DMS114 treated with DMSO at 0.1 percent for 48 hours (cell line): ENCODE data around the gene ARHGEF16.

Source experiments
- DNase-seq: peaks from one replicate; lab custom pipeline; 2025; ENCODE audit not compliant: unreplicated experiment; lab: John Stamatoyannopoulos, UW

The ARHGEF16 gene

DNA sequence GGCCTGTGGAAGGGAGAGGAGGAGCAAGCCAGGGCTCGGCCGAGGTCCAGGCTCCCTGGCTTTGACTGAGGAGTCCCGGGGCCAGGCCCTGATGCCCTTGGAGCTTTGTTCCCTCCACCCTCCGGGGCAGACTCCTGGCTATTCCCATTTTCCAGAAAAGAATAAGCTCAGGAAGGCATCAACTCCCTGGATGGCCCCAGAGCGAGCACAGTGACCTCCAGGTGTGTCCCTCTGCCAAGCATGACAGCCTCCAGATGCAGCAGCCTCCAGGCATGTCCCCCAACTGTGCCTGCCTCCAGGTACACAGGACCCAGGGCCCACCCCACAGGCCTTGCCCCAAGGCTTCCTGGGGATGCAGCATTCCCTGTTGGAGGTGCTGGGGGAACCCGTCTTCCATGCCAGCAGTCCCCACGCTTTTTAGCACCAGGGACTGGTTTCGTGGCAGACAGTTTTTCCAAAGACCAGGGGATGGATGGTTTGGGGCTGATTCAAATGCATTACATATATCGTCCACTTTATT, 15.7 kb upstream of the ARHGEF16 start:
- no peak for DNase-seq

DNA sequence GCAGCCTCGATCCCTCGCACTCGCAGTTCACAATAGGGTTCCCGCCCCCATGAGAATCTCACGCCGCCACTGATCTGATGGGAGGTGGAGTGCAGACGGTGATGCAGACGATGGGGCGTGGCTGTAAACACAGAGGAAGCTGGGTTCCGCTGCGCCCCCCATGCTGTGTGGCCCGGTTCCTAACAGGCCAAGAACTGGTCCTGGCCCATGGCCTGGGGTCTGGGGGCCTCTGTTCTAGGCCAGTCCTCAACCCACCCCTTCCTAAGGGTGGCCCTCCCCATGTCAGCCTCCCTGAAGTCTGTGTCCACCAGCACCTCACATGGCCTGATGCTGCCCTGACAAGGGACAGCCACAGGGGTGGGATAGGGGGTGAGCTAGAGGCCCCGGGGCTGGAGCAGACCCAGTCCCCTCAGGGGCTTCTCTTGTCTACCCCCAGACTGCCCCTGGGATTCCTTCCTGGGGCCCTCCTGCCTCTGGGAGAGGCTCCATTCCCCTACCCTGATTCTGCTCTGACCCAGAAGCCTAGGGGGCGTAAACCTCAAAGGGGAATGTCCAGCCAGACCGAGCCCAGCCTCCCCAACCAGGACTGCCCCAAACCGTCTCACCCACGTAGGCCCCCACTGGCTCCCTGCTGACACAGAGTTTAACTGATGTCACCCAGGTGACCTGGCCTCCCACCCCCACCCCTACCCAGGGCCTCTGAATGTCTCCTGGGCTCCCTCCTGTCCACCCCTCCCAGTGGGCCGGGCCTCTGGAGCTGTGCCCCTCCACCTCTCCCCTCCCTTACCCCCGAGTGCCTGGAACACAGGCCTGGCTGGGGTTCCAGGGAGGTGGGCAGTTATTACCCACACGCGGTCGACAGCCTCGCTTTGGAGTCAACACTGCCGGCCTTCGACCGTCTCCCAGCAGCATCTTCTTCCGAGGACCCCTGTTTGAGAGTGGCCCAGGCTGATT, 14.8 kb upstream of the ARHGEF16 start:
- no peak for DNase-seq

DNA sequence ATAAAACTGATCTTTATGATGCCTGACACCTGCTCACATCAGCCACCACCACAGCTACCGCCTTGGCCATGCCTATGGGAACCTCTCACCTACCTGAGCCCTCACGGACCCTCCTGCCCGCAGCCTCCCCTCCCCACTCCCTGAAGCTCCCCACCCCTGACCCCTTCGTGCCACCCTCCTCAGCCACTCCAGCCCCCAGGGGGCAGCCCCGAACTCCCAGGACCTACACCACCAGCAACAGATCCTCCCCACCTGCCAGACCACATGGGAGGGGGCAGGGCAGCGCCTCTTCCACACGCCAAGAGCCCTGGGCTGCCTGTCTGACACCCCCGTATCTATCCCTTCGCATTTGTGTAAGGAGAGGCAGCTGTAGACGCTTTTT, 14.2 kb upstream of the ARHGEF16 start:
- no peak for DNase-seq

DNA sequence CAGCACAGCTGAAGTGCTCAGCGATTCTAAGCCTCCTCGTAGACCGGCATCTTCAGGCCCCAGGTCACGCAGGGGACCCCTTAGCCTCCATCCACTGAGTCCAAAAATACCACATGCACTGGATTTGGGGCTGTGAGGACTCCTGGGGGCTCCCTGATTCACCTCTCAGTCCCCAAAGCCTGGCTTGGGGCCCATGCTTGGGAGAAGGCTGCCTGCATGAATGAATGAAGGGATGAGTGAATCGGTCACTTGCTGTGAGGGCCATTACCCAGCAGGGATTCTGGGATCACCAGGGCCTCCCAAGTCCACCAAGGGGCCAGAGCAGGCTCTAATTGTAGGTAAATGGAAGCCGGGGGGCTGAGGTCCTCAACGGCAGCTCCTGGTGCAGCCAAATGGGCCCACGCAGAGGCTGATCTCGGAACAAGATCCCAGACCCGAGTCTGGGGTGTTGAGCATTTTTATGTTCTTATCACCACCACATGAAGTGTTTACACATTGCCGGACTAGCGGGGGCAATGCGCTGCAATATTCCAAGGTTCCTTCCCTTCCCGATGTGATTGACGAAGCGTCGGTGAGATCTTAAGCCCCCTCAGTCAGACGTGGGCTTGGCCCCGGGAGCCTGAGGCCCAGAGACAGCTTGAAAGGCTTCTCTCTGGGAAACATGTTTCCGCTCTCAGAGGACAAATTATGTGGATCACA, 13.6 kb upstream of the ARHGEF16 start:
- DNase-seq: no peak

DNA sequence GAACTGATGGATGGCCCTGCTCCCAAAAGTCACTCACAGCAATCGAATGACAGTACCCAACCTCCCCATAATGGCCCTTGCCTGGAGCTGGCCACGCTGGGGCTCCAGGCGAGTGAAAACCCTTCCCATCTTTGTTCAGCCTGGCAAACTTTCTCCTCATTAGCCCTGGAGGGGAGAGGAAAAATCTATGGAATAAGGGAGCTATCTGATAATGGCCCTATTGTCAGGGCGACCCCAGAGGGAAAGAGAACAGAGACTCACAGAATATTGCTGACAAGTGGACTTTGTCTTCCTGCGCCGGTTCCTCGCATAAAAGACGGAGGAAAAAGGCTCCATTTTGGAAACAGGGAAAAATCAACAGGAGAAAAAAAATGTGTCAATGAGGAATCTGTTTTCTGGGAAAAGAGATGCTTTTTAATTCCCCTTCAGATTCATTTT, 13.0 kb upstream of the ARHGEF16 start:
- no peak for DNase-seq

- no peak for DNase-seq
Measured at GRCh38 chr1:3441880-3442279, 12.6 kb upstream of the ARHGEF16 start.

DNA sequence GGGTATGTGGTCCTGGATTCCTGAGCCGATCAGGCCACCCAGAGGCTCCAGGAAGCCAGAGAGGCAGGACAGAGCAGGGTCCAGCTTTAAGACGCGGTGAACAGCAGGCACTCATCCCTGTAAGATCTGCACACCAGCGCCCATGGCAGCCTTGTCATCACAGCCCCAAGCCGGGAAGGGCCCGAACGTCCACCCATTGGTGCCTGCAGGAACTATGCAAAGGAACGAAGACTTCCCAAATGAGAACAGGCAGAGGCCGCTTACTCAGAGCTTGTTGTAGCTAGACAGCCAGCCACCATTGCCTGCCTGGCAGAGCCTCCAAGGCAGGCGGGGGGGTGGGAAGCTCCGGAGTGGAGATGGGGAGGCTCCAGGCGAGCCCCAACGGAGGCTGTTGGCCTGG, 12.1 kb upstream of the ARHGEF16 start:
- DNase-seq: no peak

DNA sequence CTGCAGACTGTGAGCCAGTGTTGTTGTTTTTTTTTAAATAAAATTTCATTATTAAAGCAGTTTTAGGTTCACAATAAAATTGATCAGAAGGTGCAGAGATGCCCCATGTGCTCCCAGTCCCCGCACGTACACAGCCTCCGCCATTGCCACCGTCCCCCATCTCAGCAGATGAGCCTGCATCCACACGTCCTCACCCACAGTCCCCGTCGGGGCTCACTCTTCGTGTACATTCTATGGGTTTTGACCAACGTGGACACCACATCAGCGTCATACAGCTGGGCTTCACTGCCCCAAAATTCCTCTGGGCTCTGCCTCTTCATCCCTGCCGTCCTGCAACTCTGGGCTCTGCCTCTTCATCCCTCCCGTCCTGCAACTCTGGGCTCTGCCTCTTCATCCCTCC, 11.6 kb upstream of the ARHGEF16 start:
- DNase-seq: no peak

DNA sequence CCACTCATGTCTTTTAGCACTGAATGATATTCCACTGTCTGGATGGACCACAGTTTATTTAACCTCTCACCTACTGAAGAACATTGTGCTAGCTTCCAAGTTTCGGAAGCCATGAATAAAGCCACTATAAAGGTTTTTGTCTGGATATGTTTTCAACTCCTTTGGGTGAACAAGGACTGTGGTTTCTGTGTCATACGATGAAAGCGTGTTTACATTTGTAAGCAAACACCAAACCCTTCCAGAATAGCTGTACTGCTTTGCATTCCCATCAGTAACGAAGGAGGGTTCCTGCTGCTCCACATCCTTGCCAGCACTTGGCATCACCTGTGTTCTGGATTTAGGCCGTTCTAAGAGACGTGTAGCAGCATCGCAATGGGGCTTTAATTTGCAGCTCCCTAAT, 10.7 kb upstream of the ARHGEF16 start:
- DNase-seq: no peak

DNA sequence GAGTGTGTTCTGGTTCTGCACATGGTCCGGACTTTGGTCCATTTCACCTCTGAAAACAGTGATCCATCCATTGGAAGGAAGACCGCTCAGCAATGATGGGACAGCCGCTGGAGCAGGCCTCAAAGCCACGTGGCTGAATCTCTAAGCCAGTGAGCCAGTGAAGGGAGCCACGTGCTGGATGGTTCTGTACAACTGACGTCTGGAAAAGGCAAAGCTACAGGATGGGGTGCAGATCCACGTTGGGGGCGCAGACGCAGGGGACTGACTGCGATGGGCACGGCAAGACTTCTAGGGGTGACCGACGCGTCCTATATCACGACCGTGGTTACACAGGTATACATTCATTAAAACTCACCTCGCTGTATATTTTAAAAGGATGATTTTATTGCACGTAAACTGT, 10.2 kb upstream of the ARHGEF16 start:
- DNase-seq: no peak

DNA sequence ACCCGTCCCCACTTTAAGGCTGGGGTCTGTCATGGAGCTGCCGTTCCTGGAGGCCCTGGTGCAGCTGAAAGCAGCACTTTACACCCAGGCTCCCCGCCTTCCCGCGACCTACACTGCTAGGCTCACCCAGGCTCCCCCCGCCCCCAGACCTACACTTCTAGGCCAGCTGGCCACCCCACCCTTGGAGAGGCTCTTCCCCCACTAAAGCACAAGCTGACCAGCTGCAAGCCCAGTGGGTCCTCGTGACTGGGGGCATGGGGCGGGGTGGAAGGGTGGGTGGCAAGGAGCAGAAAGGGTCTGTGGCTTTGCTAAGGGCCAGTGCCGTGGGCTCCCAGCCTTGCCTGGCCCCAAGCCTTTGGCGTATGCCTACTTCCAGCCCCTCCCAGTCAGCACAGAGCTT, 9.7 kb upstream of the ARHGEF16 start:
- DNase-seq: no peak

GRCh38 chr1:3450202-3450863, 4.1 kb upstream of the ARHGEF16 start:
- no peak for DNase-seq

DNA sequence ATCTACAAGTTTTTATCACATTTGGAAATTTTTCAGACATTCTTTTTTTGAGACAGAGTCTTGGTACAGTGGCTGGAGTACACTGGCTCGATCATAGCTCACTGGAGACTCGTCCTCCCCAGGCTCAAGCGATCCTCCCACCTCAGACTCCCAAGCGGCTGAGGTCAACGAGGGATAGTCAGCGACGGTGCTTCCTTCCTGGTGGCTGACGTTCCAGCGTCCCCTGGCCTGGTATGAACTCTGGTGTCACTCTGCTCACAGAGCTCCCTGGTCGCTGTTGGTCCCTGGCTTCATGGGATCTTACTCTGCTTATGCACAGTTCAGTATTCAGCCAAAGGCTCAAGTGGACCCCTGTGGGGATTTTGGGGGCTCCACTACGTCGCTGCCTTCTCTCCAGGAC, 3.5 kb upstream of the ARHGEF16 start:
- DNase-seq: no peak

- DNase-seq: no peak
Measured at GRCh38 chr1:3451994-3452865, 2.2 kb upstream of the ARHGEF16 start.

DNA sequence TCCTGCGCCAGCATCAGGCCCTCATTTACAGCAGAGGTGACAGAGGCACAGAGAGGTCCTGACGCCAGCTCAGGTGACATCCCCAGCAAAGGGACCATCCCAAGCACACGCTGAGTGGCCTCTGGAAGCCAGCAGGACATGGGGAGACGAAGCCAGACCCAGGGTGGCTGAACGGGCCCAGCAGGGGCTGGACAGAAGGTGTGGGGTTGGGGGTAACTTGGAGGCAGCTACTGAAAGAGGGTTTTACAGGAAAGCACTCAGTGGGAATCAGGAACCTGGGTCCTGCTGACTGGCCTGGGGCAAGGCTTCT, 1.6 kb upstream of the ARHGEF16 start:
- no peak for DNase-seq

DNA sequence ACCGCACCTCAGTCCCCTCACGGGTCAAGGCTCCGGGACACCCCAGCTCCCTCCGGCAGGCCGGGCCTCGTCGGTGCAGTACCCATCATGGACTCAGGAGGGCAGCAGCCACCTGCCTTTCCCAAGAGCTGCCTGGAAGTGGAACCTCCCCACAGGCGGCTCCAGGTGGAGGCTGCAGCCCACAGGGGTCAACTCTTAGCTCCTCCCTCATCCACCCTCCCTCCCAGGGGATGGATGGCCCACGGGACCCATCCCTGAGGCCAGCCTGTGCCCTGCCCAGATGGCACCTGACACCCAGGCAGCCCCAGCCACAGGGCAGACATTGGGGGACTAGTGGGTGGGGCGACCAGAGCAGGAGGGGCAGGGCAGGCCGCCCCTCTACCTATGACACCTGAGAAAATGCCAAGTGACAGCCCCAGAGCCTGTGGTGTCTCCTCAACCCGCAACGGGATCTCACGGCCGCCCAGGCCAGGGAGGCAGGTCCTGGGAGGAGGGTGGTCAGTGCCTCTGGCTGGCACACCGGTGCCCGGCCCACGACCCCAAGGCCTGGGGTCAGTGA, 1.2 kb upstream of the ARHGEF16 start:
- peak; percentile 26 for DNase-seq

DNA sequence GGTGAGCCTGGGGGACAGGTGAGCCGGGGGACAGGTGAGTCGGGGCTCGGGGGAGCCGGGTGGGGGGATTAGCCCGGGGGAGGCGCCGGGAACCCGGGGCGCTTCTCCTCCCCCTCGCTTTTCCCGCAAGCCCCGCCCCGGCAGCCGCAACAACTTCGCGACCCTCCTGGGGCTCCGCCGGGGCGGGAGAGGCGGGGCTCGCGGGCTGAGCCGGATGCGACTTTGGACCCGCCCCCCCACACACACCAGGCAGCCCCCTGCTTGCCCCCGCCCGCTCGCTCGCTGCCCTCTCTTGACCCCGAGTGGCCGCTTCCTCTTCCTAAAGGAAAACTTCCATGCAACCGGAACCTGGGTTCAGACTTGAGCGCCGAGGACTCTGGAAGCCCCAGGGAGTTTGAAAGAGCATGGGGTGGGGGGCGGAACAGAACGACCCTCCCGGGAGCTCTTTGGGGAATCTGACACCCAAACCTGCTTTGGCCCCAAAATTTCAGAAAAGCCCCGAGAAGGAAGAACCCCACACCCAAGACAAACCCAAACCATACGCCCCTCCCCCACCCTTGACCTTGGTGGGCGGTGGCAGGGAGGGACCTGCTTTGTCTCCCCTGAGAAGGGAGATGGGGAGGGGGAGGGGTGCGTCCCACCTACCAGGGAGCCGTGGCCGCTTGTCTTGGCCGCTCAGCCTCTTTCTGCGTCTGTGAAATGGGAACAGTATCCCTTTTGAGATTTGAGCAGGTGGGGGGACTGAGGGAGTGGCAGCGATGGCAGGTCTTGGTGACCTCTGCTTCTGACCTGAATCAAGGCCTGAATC, 550 bp downstream of the ARHGEF16 start:
- DNase-seq: peak; percentile 19

- no peak for DNase-seq
Measured at GRCh38 chr1:3455670-3456448, 1.4 kb downstream of the ARHGEF16 start.

- DNase-seq: no peak
Measured at GRCh38 chr1:3456449-3456963, 2.0 kb downstream of the ARHGEF16 start.
